Melanocyte of skin (primary cell): ENCODE results near the gene TOB1. TPM values are rescaled to one million over a fixed set of nuclear protein-coding genes. Genes with fewer than 3 reads are reported as not detected.

Source experiments
- total RNA-seq, 2 donors: library from RNA; depleted of rRNA; stranded (reverse); fragments of >200 nt; gene quantifications; 2 replicates each; pipeline ENCODE4 v1.2.3, GENCODE V29; 2012

Gene TOB1
- total RNA-seq: 10 to 100 TPM; 24.0 to 39.9 TPM

DNA sequence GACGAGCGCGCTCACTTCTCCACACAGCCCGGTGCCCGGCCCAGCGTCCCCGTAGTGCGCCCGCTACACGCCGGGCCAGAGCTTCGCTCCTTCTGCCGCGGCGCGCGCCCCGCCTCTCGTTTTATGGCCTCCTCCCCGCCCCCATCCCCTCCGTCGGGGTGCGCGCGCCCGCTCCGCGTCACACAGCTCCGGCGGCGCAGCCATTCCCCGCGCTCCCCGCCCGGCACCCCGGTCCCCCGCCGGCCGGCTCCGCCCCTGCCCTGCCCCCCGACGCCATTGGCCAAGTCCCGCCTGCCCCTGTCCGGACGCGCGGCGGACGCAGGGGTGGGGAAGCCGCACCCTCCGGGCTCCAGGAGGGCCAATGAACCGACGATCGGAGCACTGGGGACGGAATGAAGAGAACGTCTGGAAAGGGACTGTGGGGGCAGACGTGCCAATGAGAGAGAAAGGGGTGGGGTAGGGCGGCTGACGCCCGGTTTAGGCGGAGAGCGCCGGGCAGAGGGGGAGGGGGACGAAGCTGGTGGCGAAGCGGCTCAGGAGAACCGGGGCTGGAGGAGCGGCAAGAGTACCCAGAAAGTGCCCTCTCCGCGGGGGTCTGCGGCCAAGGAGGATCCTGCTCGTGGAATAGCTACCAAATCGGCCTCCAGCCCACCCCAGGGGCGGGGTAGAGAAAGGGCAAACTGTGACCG lies at the start of gene TOB1:
TOB1 (minus strand) TSS at position 94 of the 689 bp plus-strand sequence. CDS start 2,337 bp downstream, outside the sequence.

DNA sequence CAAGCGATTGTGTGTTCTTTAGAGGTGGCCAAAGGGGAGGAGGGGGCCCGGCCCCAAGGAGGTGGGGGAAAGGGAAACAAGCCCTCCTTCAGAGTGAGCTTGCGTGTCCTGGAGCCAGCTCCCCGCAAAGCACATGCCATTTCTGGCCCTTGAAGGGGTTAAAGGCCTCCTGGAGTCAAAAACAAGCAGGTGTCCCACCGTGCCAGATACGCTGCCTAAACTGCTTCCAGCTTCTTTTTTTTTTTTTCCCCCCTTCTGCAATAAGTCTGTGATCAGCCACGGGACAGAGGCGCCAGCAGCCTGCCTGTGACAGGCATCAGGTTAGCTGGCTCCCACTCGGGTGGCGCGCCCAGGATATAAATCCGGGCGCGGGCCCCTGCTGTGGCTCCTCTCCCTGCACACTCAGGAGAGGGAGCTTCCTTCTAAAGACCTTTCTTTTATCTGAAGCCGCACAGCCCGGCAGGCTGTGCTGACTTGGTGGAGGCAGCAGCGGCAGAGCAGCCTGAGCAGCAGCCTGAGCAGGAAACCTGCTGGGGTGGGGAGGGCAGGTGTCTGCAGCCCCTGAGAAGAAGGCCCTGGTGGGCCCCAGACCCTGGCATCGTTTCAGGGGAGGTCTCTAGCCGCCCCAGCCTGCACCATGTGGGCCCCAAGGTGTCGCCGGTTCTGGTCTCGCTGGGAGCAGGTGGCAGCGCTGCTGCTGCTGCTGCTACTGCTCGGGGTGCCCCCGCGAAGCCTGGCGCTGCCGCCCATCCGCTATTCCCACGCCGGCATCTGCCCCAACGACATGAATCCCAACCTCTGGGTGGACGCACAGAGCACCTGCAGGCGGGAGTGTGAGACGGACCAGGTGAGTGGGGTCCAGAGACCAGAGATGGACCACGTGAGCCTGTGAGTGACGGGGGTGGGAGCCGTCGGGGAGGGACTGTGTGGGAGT lies 30.6 kb downstream of the TOB1 start, which contains the start of gene WFIKKN2:
WFIKKN2 (plus strand) TSS at position 286 of the 934 bp plus-strand sequence; CDS start at position 638, 352 bp downstream.

Other genes starting within 250 kb of the TOB1 start
- under 1 TPM in 1 of 2 donors, not detected in 1; 0.67 TPM for gene ABCC3, start 231.5 kb downstream of the TOB1 start, total RNA-seq
- gene ANKRD40, start 158.4 kb downstream of the TOB1 start, total RNA-seq: 10 to 100 TPM; 47.1 to 49.3 TPM
- 10 to 100 TPM; 13.7 to 18.9 TPM for gene LUC7L3, start 146.8 kb downstream of the TOB1 start, total RNA-seq
- gene ANKRD40CL, start 98.8 kb downstream of the TOB1 start, total RNA-seq: not detected
- gene WFIKKN2, start 30.8 kb downstream of the TOB1 start, total RNA-seq: not detected